Measurements from ENCODE around the gene SIGLEC15.
A peak's percentile ranks its signal among the peaks of the same experiment; 100 is the strongest.
"Not testable (repeated sequence)": the region's sequence is repeated elsewhere in the genome, so short reads cannot be mapped to it uniquely, and the experiment has no call there.

Gene SIGLEC15

GRCh38 chr18:45844938-45845337 is 19.5 kb downstream of the SIGLEC15 start:
- no peak for DNase-seq

- no peak for DNase-seq
Observed at GRCh38 chr18:45845410-45845809, 19.9 kb downstream of the SIGLEC15 start.

GRCh38 chr18:45847119-45847518 is 21.6 kb downstream of the SIGLEC15 start:
- DNase-seq = no peak

DNA sequence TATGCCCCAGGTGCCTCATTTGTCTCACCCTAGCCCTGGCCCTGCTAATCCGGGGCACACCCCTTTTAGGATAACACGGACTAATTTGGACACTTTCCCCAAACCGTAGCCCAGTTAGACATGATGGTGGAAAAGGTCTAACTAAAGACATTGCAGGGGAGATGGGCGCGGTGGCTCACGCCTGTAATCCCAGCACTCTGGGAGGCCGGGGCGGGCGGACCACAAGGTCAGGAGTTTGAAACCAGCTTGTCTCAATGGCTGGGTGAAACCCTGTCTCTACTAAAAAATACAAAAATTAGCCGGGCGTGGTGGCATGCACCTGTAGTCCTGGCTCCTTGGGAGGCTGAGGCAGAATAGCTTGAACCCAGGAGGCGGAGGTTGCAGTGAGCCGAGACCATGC is 23.2 kb downstream of the SIGLEC15 start:
- DNase-seq = not testable (repeated sequence)

DNA sequence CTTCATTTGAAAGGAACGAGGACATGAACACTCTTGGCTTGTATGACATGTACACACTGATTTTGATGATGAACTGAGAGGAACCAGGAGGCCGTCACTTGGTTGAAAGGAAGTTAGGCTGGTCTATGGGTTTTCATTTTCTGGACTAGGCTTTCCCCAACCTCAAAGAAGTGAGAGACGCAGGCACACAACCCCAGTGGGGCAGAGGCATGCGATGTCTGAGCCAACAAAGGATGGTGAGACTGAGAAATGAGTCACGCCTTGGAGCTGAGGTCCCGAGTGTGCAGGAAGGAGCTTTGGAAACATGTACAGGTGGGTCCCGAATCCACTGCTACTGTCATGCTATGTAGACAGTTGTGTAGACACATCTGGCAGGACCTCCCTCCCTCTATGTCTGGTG is 24.1 kb downstream of the SIGLEC15 start:
- DNase-seq = no peak

- DNase-seq = no peak
Observed at GRCh38 chr18:45850021-45850420, 24.5 kb downstream of the SIGLEC15 start.

- DNase-seq = no peak
Observed at GRCh38 chr18:45851161-45851925, 25.9 kb downstream of the SIGLEC15 start.

DNA sequence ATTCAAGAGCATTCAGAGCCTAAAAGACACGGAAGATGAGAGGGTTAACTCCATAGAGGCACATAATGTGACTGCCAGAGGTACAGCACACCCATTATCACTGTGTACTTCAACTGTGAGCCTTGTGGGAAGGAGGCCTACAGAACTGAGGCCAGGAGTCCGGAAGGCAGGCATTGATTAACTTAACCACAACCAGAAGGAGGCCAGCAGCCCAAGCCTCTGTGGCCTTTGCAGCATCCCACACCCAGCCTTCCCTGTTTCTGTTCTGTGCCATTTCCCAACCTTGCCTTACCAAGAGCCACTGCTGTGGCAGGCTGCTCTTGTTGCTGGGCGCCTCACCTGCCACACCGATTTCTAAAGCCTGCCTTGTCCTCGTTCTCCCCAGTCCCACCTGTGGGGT is 27.2 kb downstream of the SIGLEC15 start:
- DNase-seq = no peak

GRCh38 chr18:45854036-45854586 is 28.6 kb downstream of the SIGLEC15 start:
- DNase-seq = no peak

DNA sequence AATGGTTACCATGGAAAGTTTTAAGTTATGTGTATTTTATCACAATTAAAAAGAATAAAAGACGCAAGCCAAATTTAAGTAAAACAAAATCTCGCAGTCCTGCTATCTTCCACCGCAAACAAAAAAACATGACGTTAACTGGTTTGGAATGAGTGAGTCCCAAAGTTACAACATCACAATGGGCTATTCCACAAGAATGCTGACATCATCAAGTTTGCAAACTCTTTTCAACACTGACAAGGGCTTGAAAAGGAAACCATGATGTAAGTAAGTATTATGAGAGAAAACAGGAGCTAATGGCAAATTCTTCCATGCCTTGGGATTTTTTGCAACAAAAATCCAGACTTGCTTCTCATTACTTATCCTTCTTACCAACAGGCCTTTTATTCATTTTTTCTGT is 31.1 kb downstream of the SIGLEC15 start:
- no peak for DNase-seq

- no peak for DNase-seq
Observed at GRCh38 chr18:45859334-45859733, 33.9 kb downstream of the SIGLEC15 start.

GRCh38 chr18:45860492-45860891 is 35.0 kb downstream of the SIGLEC15 start:
- no peak for DNase-seq

DNA sequence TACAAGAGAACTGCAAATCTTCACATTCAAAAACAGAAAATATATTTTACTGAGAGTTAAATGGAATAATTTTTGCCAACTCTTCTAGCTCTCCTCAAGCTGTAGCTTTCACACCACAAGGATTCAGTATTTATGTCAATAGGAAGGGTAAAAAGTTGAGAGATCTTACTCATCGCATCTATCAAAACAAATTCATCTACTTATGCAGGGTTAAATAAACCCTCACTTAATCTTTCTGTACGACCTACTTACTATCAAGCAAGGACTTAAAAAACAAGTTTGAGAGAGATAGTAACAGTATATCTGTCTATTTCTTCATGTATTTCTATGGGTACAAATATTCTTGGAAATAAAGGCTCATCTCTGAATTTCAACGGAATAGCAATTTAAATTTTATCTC is 35.5 kb downstream of the SIGLEC15 start:
- no peak for DNase-seq

- DNase-seq = no peak
Observed at GRCh38 chr18:45861926-45862325, 36.5 kb downstream of the SIGLEC15 start.

DNA sequence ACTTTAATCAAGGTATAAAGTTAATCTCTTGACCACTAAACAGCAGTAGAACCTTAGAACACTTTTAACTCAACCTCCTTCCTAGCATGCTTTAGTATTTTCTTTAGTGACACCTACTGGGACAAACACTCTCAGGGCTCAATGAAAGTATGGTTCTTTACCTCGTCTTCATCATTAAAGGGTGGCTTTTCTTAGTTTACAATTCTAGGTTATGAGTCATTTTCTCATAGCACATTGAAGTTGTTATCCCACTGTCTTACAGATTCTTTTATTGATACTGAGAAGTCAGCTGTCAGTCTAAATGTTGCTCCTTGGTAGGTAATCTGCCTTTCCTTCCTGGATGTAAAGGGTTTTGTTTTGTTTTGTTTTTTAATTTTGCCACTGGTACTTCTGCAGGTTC is 38.0 kb downstream of the SIGLEC15 start:
- no peak for DNase-seq

- DNase-seq = no peak
Observed at GRCh38 chr18:45864081-45864480, 38.6 kb downstream of the SIGLEC15 start.

DNA sequence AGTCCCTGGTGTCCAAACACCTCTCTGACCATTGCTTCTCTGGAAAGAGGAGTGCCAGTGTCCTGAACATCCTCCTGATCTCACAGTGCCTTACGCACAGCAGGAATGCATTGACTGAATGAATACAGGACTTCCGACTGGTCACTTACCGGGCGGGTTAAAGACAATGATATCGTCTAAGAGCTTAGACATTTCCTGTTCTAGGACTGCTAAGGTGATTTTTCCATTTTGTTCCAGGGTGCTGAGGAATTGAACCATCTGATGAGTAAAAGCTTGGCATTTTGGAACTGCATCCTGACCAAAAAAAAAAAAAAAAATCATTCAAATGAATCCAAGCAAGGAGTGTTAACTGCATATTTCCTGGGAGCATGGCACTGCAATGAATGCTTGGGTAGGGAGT is 40.0 kb downstream of the SIGLEC15 start:
- DNase-seq = no peak

DNA sequence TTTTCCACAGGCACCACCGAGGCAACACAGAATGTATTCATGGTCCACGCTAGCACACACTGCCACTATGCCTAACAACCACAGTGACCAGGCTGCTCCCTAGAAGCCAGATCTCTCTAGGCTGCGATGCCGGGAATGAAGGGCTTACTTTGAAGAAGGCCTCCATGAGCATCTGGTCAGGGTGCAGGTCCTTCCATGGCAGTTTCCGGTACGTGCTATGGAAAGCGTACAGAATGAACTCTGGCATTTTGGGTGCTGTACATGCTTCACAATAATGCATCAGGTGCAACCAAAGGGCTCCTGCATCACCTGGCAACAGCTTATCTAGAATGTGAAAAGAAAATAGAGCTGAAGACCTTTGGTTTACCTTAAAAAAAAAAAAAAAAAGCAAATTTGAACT is 44.9 kb downstream of the SIGLEC15 start:
- no peak for DNase-seq

DNA sequence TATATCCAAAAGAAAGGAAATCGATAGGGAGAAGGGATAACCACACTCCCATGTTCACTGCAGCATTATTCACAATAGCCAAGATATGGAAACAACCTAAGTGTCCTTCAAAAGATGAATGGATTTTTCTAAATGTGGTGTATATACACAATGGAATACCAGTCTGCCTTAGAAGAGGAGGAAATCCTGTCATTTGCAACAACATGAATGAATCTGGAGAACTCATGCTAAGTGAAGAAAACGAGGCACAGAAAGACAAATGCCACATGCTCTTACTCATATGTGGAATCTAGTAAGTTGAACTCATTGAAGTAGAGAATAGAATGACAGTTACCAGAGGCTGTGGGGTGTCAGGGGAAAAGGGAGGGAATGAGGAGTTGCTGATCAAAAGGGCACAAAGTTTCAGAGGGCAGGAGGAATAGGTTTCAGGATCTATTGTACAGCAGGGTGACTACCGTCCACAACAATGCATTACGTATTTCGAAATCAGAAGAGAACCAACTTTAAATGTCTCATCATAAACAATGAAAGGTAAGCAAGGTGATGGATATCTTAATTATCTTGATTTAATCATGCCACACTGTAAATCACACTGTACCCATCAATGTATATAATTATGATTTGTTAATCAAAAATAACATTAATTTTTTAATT is 46.1 kb downstream of the SIGLEC15 start:
- DNase-seq = no peak

DNA sequence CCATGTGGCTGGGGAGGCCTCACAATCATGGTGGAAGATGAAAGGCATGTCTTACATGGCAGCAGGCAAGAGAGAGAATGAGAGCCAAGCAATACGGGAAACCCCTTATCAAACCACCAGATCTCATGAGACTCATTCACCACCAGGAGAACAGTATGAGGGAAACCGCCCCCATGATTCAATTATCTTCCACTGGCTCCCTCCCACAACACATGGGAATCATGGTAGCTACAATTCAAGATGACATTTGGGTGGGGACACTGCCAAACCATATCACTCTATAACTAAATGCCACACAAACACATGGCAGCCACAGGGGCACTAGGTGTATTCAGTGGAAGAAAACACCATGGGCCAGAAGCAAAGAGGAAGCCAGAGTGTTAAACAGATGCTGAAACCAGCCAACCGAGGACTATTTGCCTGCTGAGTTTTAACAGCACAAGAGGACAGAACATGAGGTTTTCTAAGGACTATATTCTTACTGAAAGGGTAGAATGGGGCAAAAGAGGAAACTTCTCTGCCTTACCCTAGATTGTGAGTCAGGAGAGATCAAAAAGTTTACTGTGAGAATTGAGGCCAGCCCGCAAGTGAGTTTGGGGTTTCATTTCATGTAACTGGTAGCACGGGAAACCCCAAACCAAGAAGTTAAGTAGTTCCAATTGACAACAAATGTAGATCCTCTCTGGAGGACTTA is 49.2 kb downstream of the SIGLEC15 start:
- DNase-seq = peak; percentile 60

DNA sequence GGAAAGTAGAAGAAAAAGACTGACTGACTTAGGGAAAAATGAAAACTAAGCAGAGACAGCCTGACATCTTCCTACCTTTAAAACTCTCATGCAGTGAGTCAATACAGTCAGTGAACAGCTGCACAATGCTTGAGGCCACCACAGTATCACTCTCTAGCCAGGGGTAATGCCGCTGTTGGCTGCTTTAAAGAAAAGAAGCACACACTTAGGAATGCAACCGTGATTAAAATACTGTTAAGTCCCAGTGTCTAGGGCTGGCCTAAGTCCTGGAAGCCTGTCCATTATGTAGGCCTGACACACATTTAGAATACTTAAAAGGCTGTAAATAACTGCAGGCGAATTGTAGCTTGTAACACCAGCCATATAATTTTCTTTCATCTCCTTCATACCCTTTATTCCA is 50.7 kb downstream of the SIGLEC15 start:
- no peak for DNase-seq

DNA sequence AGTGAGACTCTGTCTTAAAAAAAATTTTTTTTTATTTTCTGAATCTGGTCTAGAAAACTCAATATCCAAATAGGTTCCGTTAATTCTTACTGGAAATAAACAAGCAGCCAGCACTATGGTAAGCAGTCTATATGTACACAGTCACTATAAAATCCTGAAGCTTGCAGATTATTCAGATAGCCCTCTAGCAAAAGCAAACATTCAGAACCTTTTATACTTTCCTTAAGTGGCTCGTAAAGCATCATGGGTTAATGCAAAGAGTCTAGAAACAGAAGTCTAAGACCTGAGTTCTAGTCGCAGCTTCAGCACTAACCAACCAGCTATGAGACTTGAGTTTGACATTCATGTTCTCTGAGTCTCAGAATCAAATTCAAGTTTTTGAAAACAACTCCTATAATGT is 51.9 kb downstream of the SIGLEC15 start:
- DNase-seq = no peak
